HepG2 (cell line): Measurements from ENCODE around the gene TUBA1A. TPM values are rescaled to one million over a fixed set of nuclear protein-coding genes. Genes with fewer than 3 reads are reported as not detected.

Source experiments
- ATAC-seq: fragments of 200-7000 bp; cut with Tn5 transposase; 3 replicates; pipeline ENCODE4 v1.9.1; 2020; ENCODE audit warnings: mild to moderate bottlenecking, moderate library complexity
- BruUV-seq: library from RNA; stranded (reverse); fragments of 400-500 nt; replicated peaks from 2 replicates; lab custom pipeline; 2021; lab: Mats Ljungman, UMichigan
- CTCF ChIA-PET: fragments of 300-600 bp; formaldehyde crosslinking; extraction: SDS; loops from one replicate; lab custom pipeline; 2021; ENCODE audit warnings: low total read pairs, inconsistent platforms, low intra/inter-chr PET ratio; lab: Yijun Ruan, JAX
- POLR2A ChIA-PET: fragments of 350-600 bp; sonication (Branson Sonifier 250); formaldehyde crosslinking; loops from one replicate; lab custom pipeline; 2020; ENCODE audit warnings: antibody characterized with exemption, inconsistent platforms; lab: Yijun Ruan, JAX
- DNase-seq: peaks from one replicate; pipeline ENCODE4 v3.0.0-alpha.2; 2015; ENCODE audit warnings: low spot score
- FAIRE-seq: peaks from 3 replicates; lab custom pipeline; 2011; peaks lifted over from hg19 to GRCh38; lab: Jason Lieb, UNC
- H2AFZ ChIP-seq: one replicate; pipeline ENCODE4 v1.6.1; 2011; ENCODE audit warnings: low read length, inconsistent platforms
- H3K27ac ChIP-seq: fragments of 300-600 bp; 3 replicates; pipeline ENCODE4 v1.8.0; 2011; ENCODE audit warnings: mixed run types, mild to moderate bottlenecking, mixed read lengths, low read length, inconsistent platforms; ENCODE audit not compliant: insufficient read depth; ENCODE audit errors: extremely low read length
- H3K27me3 ChIP-seq, 2 experiments: fragments of 200-600 bp in 1 of 2; 2 replicates in 1 of 2; 3 replicates in 1 of 2; pipeline versions ENCODE4 v1.6.0 to v1.8.0; 2011; ENCODE audit warnings: low read length in 2 of 2, mild to moderate bottlenecking in 2 of 2, moderate library complexity in 2 of 2, inconsistent platforms in 1 of 2; ENCODE audit not compliant: insufficient read depth in 2 of 2, control insufficient read depth in 1 of 2
- H3K36me3 ChIP-seq, 2 experiments: fragments of 200-600 bp in 1 of 2; replicated peaks in 1 of 2; 2 replicates in 1 of 2; 3 replicates in 1 of 2; pipeline versions ENCODE4 v1.5.1 to v1.8.0; 2011; ENCODE audit warnings: low read length in 2 of 2, inconsistent platforms in 1 of 2; ENCODE audit not compliant: insufficient read depth in 2 of 2, control insufficient read depth in 1 of 2
- H3K4me1 ChIP-seq: 2 replicates; pipeline ENCODE4 v1.5.1; 2012; ENCODE audit warnings: low read length, inconsistent platforms; ENCODE audit not compliant: insufficient read depth
- H3K4me2 ChIP-seq: 2 replicates; pipeline ENCODE4 v1.6.0; 2011; ENCODE audit warnings: low read depth, low read length, inconsistent platforms
- H3K4me3 ChIP-seq, 3 experiments: fragments of 200-600 bp in 1 of 3; sonication (generic), shearing (Covaris generic) in 1 of 3; replicated peaks in 1 of 3; 2 replicates each; pipeline ENCODE4 v1.5.1; 2011 to 2016; ENCODE audit warnings: low read length in 3 of 3, inconsistent platforms in 2 of 3, low read depth in 2 of 3, mild to moderate bottlenecking in 2 of 3, control low read depth in 1 of 3, mixed read lengths in 1 of 3; ENCODE audit not compliant: insufficient read depth in 1 of 3
- H3K79me2 ChIP-seq: one replicate; pipeline ENCODE4 v1.6.1; 2011; ENCODE audit warnings: low read length, inconsistent platforms; ENCODE audit not compliant: insufficient read depth
- H3K9ac ChIP-seq: 2 replicates; pipeline ENCODE4 v1.6.0; 2011; ENCODE audit warnings: mild to moderate bottlenecking, low read depth, low read length, inconsistent platforms; ENCODE audit not compliant: insufficient read depth
- H3K9me3 ChIP-seq: 2 replicates; pipeline ENCODE4 v1.5.1; 2012; ENCODE audit warnings: mild to moderate bottlenecking, low read length
- H4K20me1 ChIP-seq: 2 replicates; pipeline ENCODE4 v1.6.0; 2011; ENCODE audit warnings: inconsistent platforms, mild to moderate bottlenecking, low read length, moderate library complexity; ENCODE audit not compliant: insufficient read depth
- FOXK1 ChIP-seq: sonication (generic); formaldehyde crosslinking; IDR thresholded peaks from 2 replicates; pipeline ENCODE4 v1.4.0; 2020; ENCODE audit warnings: low read depth, missing genetic modification reagents, borderline replicate concordance
- MTA1 ChIP-seq: sonication (generic); formaldehyde crosslinking; IDR thresholded peaks from 2 replicates; pipeline ENCODE4 v1.4.0; 2020; ENCODE audit warnings: missing genetic modification reagents, mild to moderate bottlenecking, borderline replicate concordance
- PHB2 ChIP-seq: fragments of 450-650 bp; IDR thresholded peaks from 2 replicates; pipeline ENCODE4 v1.6.1; 2018; ENCODE audit not compliant: partially characterized antibody
- RFX3 ChIP-seq: IDR thresholded peaks from 2 replicates; pipeline ENCODE4 v1.6.1; 2016; ENCODE audit warnings: missing biosample characterization, missing genetic modification reagents
- SOX6 ChIP-seq, 2 experiments: fragments of 450-650 bp in 1 of 2; sonication (generic) in 1 of 2; formaldehyde crosslinking in 1 of 2; IDR thresholded peaks; 2 replicates each; pipeline versions ENCODE4 v1.4.0 to v1.6.1; 2017 to 2020; ENCODE audit warnings: antibody characterized with exemption in 1 of 2, mild to moderate bottlenecking in 1 of 2, missing genetic modification reagents in 1 of 2
- TBX2 ChIP-seq: sonication (generic); formaldehyde crosslinking; IDR thresholded peaks from 2 replicates; pipeline ENCODE4 v1.5.0; 2020; ENCODE audit warnings: missing genetic modification reagents, mild to moderate bottlenecking, borderline replicate concordance
- ZNF605 ChIP-seq: sonication (generic); formaldehyde crosslinking; IDR thresholded peaks from 2 replicates; pipeline ENCODE4 v1.8.0; 2022; ENCODE audit warnings: mild to moderate bottlenecking, missing genetic modification reagents
- ZSCAN22 ChIP-seq: sonication (generic); formaldehyde crosslinking; IDR thresholded peaks from 2 replicates; pipeline ENCODE4 v1.4.0; 2020; ENCODE audit warnings: mild to moderate bottlenecking, missing genetic modification reagents
- WGBS: methylation state at CpG from one replicate; pipeline ENCODE4 v1.1.6; 2017; ENCODE audit warnings: low lambda C conversion rate; 5-methylcytosine and 5-hydroxymethylcytosine counted together
- in situ Hi-C: cut with HindIII; loops from 2 replicates; pipeline ENCODE4 v1.10.0; 2017; ENCODE audit warnings: low pct_unique_long_range_greater_than_20kb; ENCODE audit not compliant: extremely low pct_ligation_motif_present
- intact Hi-C: fragments of 100-400 bp; cut with micrococcal nuclease; formaldehyde crosslinking; loops from one replicate; pipeline ENCODE4 v1.10.0; 2022; ENCODE audit not compliant: unreplicated experiment
- polyA plus RNA-seq, 8 experiments: library from polyadenylated mRNA; depleted of rRNA in 3 of 8; stranded (reverse) in 7 of 8; unstranded in 1 of 8; fragments of >200 nt; fragmentation: Illumina TruSeq in 4 of 8; extraction: Trizol in 4 of 8; gene quantifications; 2 replicates each; pipeline versions ENCODE4 v1.2.1 to v1.2.3, GENCODE V29; 2011 to 2016; ENCODE audit warnings: low read depth in 4 of 8, missing spikeins in 1 of 8, mixed read lengths in 1 of 8; ENCODE audit not compliant: insufficient read depth in 1 of 8
- total RNA-seq, 5 experiments: library from RNA; depleted of rRNA; stranded (reverse); fragments of >200 nt; fragmentation: Illumina TruSeq; extraction: Trizol; gene quantifications; 2 replicates each; pipeline ENCODE4 v1.2.3, GENCODE V29; 2016; ENCODE audit warnings: low read depth in 1 of 5
- TF ChIP-seq, protein P1 (sequence below): sonication (generic); formaldehyde crosslinking; IDR thresholded peaks from 2 replicates; pipeline ENCODE4 v1.5.0; 2020; ENCODE audit warnings: missing genetic modification reagents
- TF ChIP-seq, protein P2 (sequence below): sonication (generic); formaldehyde crosslinking; IDR thresholded peaks from 2 replicates; pipeline ENCODE4 v1.8.1; 2023; ENCODE audit warnings: mild to moderate bottlenecking, moderate library complexity, missing genetic modification reagents
- TF ChIP-seq, protein P3 (sequence below): sonication (generic); formaldehyde crosslinking; IDR thresholded peaks from 2 replicates; pipeline ENCODE4 v1.5.1; 2020; ENCODE audit warnings: mild to moderate bottlenecking, missing genetic modification reagents, moderate library complexity
- TF ChIP-seq, protein P4 (sequence below): sonication (generic); formaldehyde crosslinking; IDR thresholded peaks from 2 replicates; pipeline ENCODE4 v1.4.0; 2020; ENCODE audit warnings: mild to moderate bottlenecking, missing genetic modification reagents

TUBA1A gene
- total and polyA plus RNA-seq, 2 of the 13 experiments (the other 11 are each of a cell fraction or from before 2014, with no cell fraction given) = 20.7 to 24.8 TPM

DNA sequence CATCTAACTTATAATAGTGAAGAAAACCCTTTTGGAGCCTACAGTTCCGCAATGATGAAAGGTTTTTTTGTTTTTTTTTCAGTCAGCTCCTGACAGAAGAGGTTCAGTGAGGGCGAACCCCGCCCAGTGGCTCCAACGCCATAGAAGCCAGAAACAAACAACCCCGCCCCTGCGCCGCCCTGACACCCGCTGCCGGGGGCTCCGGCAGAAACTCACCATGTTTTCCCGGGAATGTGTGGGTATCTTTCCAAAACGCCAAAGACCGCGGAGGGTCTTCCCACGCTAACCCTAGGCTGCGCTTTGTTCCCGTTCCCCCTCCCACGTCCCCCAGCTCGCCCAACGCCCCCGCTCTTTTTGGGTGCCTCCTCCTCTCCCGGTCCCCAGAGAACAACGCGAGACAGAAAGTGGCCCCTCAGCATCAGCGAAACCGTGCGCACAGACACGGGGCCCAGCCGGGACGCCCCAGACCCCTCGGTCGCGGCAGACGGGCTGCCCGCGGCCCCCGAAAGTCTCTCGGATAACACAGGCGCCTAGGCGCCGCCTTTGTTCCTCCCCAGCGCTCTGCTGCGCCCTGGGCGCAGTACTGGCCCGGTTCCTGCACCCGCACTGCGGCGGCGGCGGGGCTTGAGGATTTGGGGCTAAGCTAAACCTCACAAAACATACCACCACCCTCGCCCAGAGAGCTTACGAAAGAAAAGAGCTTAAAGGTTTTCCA lies 522 bp downstream of the TUBA1A start:
- no peaks in the 10 kb centered on the region for H3K79me2 ChIP-seq
- no peaks in the 10 kb centered on the region; the same call in 1 of the 2 replicates for H3K4me1 ChIP-seq
- H3K27ac ChIP-seq = no peak overlapping the region
- H3K4me3 ChIP-seq = peak overlapping the region; percentile 70 to 77 (median 75)
- peak overlapping the region; percentile 75 for H3K4me2 ChIP-seq
- CTCF ChIA-PET = no interaction called here
- WGBS = 2% methylated on average over 31 of the region's 52 CpGs
- ATAC-seq (peak; percentile 86), DNase-seq (peak; percentile 11), FAIRE-seq (no peak)
- no peaks in the 10 kb centered on the region for H3K9me3 ChIP-seq
- H4K20me1 ChIP-seq = no peaks in the 10 kb centered on the region
- BruUV-seq = TSS peak; percentile 79
- no peak overlapping the region; the same call in 1 of the 2 replicates for H3K9ac ChIP-seq
- peaks cover 3 to 13% of the 10 kb centered on the region in 2 experiments; a peak in 3 of 5 replicates for H3K27me3 ChIP-seq
- in situ Hi-C loops (no loop called here), intact Hi-C loops (no loop called here)
- POLR2A ChIA-PET = interaction anchor here (1.5 kb wide), 1 partner anchor 57 kb away, joined by 5 read pairs; the partner anchor contains the start of gene TUBA1B
- no peaks in the 10 kb centered on the region for H3K36me3 ChIP-seq
- no peak overlapping the region for H2AFZ ChIP-seq
- no peak for TF ChIP-seq RFX3
- TF ChIP-seq ZSCAN22 (CRISPR knock-in tag) = no peak
- TF ChIP-seq, protein P1, sequence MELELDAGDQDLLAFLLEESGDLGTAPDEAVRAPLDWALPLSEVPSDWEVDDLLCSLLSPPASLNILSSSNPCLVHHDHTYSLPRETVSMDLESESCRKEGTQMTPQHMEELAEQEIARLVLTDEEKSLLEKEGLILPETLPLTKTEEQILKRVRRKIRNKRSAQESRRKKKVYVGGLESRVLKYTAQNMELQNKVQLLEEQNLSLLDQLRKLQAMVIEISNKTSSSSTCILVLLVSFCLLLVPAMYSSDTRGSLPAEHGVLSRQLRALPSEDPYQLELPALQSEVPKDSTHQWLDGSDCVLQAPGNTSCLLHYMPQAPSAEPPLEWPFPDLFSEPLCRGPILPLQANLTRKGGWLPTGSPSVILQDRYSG = no peak
- no peak for TF ChIP-seq ZNF605 (CRISPR knock-in tag)
- TF ChIP-seq, protein P2, sequence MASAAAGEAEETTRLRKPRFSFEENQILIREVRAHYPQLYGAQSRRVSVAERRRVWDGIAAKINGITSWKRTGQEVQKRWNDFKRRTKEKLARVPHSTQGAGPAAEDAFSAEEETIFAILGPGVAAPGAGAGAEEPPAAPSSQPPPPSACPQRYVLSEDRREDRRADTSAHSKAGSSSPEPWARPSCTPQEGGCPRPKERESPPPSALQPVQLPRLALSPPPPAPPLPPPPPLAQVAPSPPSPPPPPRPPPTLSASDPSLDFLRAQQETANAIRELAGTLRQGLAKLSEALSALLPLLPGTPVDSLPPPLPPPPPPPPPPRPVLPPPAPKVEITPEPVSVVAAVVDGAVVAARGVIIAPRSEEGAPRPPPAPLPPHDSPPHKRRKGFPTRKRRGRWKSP (CRISPR knock-in tag) = peak; percentile 95
- TF ChIP-seq, protein P3, sequence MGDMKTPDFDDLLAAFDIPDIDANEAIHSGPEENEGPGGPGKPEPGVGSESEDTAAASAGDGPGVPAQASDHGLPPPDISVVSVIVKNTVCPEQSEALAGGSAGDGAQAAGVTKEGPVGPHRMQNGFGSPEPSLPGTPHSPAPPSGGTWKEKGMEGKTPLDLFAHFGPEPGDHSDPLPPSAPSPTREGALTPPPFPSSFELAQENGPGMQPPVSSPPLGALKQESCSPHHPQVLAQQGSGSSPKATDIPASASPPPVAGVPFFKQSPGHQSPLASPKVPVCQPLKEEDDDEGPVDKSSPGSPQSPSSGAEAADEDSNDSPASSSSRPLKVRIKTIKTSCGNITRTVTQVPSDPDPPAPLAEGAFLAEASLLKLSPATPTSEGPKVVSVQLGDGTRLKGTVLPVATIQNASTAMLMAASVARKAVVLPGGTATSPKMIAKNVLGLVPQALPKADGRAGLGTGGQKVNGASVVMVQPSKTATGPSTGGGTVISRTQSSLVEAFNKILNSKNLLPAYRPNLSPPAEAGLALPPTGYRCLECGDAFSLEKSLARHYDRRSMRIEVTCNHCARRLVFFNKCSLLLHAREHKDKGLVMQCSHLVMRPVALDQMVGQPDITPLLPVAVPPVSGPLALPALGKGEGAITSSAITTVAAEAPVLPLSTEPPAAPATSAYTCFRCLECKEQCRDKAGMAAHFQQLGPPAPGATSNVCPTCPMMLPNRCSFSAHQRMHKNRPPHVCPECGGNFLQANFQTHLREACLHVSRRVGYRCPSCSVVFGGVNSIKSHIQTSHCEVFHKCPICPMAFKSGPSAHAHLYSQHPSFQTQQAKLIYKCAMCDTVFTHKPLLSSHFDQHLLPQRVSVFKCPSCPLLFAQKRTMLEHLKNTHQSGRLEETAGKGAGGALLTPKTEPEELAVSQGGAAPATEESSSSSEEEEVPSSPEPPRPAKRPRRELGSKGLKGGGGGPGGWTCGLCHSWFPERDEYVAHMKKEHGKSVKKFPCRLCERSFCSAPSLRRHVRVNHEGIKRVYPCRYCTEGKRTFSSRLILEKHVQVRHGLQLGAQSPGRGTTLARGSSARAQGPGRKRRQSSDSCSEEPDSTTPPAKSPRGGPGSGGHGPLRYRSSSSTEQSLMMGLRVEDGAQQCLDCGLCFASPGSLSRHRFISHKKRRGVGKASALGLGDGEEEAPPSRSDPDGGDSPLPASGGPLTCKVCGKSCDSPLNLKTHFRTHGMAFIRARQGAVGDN (CRISPR knock-in tag) = peak; percentile 47; the same call in 1 of the 2 replicates
- no peak for TF ChIP-seq FOXK1 (CRISPR knock-in tag)
- no peak for TF ChIP-seq PHB2
- TF ChIP-seq, protein P4, sequence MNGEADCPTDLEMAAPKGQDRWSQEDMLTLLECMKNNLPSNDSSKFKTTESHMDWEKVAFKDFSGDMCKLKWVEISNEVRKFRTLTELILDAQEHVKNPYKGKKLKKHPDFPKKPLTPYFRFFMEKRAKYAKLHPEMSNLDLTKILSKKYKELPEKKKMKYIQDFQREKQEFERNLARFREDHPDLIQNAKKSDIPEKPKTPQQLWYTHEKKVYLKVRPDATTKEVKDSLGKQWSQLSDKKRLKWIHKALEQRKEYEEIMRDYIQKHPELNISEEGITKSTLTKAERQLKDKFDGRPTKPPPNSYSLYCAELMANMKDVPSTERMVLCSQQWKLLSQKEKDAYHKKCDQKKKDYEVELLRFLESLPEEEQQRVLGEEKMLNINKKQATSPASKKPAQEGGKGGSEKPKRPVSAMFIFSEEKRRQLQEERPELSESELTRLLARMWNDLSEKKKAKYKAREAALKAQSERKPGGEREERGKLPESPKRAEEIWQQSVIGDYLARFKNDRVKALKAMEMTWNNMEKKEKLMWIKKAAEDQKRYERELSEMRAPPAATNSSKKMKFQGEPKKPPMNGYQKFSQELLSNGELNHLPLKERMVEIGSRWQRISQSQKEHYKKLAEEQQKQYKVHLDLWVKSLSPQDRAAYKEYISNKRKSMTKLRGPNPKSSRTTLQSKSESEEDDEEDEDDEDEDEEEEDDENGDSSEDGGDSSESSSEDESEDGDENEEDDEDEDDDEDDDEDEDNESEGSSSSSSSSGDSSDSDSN = peak; percentile 22; the same call in 1 of the 2 replicates
- TF ChIP-seq SOX6 (IDR thresholded peaks at IDR 0.05) = no peak
- peak; percentile 9; the same call in 1 of the 2 replicates for TF ChIP-seq SOX6 (CRISPR knock-in tag; IDR thresholded peaks at IDR 0.05)
- TF ChIP-seq MTA1 (CRISPR knock-in tag) = peak; percentile 64; the same call in 1 of the 2 replicates
- TF ChIP-seq TBX2 (CRISPR knock-in tag) = 0 out of 2 replicates have a peak, but pooled peaks have one; percentile 19
